Prostate gland (tissue), 2 donors: ENCODE data around the gene EPHB2. TPM values are rescaled to one million over a fixed set of nuclear protein-coding genes. Genes with fewer than 3 reads are reported as not detected.

Experiments used
- DNase-seq: peaks from one replicate; pipeline ENCODE4 v3.0.0-alpha.2; 2019; ENCODE audit warnings: low spot score
- H3K27ac ChIP-seq, 2 donors: fragments of 200-600 bp; sonication (generic); 2 replicates each; pipeline ENCODE4 v1.5.1; 2017 to 2019
- H3K27me3 ChIP-seq: fragments of 200-600 bp; sonication (generic); replicated peaks from 2 replicates; pipeline ENCODE4 v1.5.1; 2019; ENCODE audit not compliant: insufficient read depth
- H3K36me3 ChIP-seq, 2 donors: fragments of 200-600 bp; sonication (generic); 1 replicate in 1 of 2; 2 replicates in 1 of 2; pipeline versions ENCODE4 v1.5.1 to v1.8.1; 2017 to 2019
- H3K4me1 ChIP-seq: fragments of 200-600 bp; sonication (generic); replicated peaks from 2 replicates; pipeline ENCODE4 v1.5.1; 2019
- H3K4me3 ChIP-seq, 2 donors: fragments of 200-600 bp; sonication (generic); 2 replicates each; pipeline ENCODE4 v1.5.1; 2017 to 2019
- H3K9me3 ChIP-seq: fragments of 200-600 bp; sonication (generic); 2 replicates; pipeline ENCODE4 v1.5.1; 2017
- CTCF ChIP-seq, 4 experiments: fragments of 200-600 bp in 2 of 4; fragments of 450-650 bp in 2 of 4; sonication (generic) in 2 of 4; IDR thresholded peaks; 1 replicate in 3 of 4; 2 replicates in 1 of 4; pipeline ENCODE4 v1.5.1; 2016 to 2019; ENCODE audit warnings: antibody characterized with exemption in 4 of 4, mild to moderate bottlenecking in 2 of 4, moderate library complexity in 2 of 4
- POLR2A ChIP-seq: fragments of 450-650 bp; IDR thresholded peaks from one replicate; pipeline ENCODE4 v1.6.1; 2016; ENCODE audit warnings: antibody characterized with exemption, mild to moderate bottlenecking
- POLR2AphosphoS5 ChIP-seq: sonication (generic); formaldehyde crosslinking; IDR thresholded peaks from one replicate; pipeline ENCODE4 v1.6.1; 2017; ENCODE audit warnings: antibody characterized with exemption
- WGBS: methylation state at CpG from one replicate; pipeline ENCODE4 v1.1.5; 2018; 5-methylcytosine and 5-hydroxymethylcytosine counted together
- intact Hi-C: fragments of 100-400 bp; cut with DNase I; formaldehyde crosslinking; loops from one replicate; pipeline ENCODE4 v1.14.2; 2022
- total RNA-seq, 2 donors: library from RNA; depleted of rRNA; stranded (reverse); fragments of >200 nt; gene quantifications; one replicate each; pipeline ENCODE4 v1.1.0, GENCODE V29; 2016

Gene EPHB2
- total RNA-seq, 2 donors from 2014 or later = 6.4 to 7.4 TPM

- H3K4me1 ChIP-seq = no peaks in the 10 kb centered on the region
- H3K27ac ChIP-seq = no peak overlapping the region
- H3K4me3 ChIP-seq = no peak overlapping the region
- H3K27me3 ChIP-seq = no peaks in the 10 kb centered on the region
- no peaks in the 10 kb centered on the region for H3K36me3 ChIP-seq
- H3K9me3 ChIP-seq = no peaks in the 10 kb centered on the region
- 50% methylated on average over 11 of the region's 11 CpGs for WGBS
- TF ChIP-seq POLR2AphosphoS5 = no peak
- no peak for TF ChIP-seq CTCF (IDR thresholded peaks at IDR 0.05)
- TF ChIP-seq POLR2A = no peak
- intact Hi-C loops = no loop called here
- no peak for DNase-seq
Observed at GRCh38 chr1:22689505-22689904, 21.1 kb upstream of the EPHB2 start.

- Histone ChIP-seq H3K27ac (no peak overlapping the region), H3K9me3 (no peaks in the 10 kb centered on the region), H3K4me3 (no peak overlapping the region), H3K4me1 (no peaks in the 10 kb centered on the region), H3K27me3 (no peaks in the 10 kb centered on the region), H3K36me3 (no peaks in the 10 kb centered on the region)
- intact Hi-C loops = no loop called here
- WGBS = 69% methylated on average over 13 of the region's 13 CpGs
- DNase-seq = no peak
- TF ChIP-seq POLR2A (no peak), CTCF (IDR thresholded peaks at IDR 0.05) (no peak), POLR2AphosphoS5 (no peak)
Observed at GRCh38 chr1:22691031-22691753, 19.4 kb upstream of the EPHB2 start.

- Histone ChIP-seq H3K27me3 (no peaks in the 10 kb centered on the region), H3K4me1 (no peaks in the 10 kb centered on the region), H3K4me3 (no peak overlapping the region), H3K9me3 (no peaks in the 10 kb centered on the region), H3K27ac (no peak overlapping the region), H3K36me3 (no peaks in the 10 kb centered on the region)
- WGBS = 91% methylated on average over 5 of the region's 5 CpGs
- TF ChIP-seq POLR2AphosphoS5 = no peak
- DNase-seq = no peak
- intact Hi-C loops = no loop called here
Observed at GRCh38 chr1:22694172-22694571, 16.5 kb upstream of the EPHB2 start.

- H3K27me3 ChIP-seq = no peaks in the 10 kb centered on the region
- intact Hi-C loops = no loop called here
- no peak overlapping the region for H3K4me3 ChIP-seq
- no peaks in the 10 kb centered on the region for H3K9me3 ChIP-seq
- DNase-seq = no peak
- 87% methylated on average over 3 of the region's 3 CpGs for WGBS
- no peak overlapping the region for H3K27ac ChIP-seq
- H3K36me3 ChIP-seq = no peaks in the 10 kb centered on the region
- TF ChIP-seq POLR2AphosphoS5 (no peak), CTCF (IDR thresholded peaks at IDR 0.05) (no peak), POLR2A (no peak)
- H3K4me1 ChIP-seq = no peaks in the 10 kb centered on the region
Observed at GRCh38 chr1:22696610-22697009, 14.0 kb upstream of the EPHB2 start.

- Histone ChIP-seq H3K27ac (no peak overlapping the region), H3K4me1 (no peaks in the 10 kb centered on the region), H3K4me3 (no peak overlapping the region), H3K36me3 (no peaks in the 10 kb centered on the region), H3K27me3 (no peaks in the 10 kb centered on the region), H3K9me3 (no peaks in the 10 kb centered on the region)
- DNase-seq = no peak
- intact Hi-C loops = no loop called here
- whole genome bisulfite sequencing = 60% methylated on average over 5 of the region's 5 CpGs
- TF ChIP-seq POLR2AphosphoS5 (no peak), POLR2A (no peak), CTCF (IDR thresholded peaks at IDR 0.05) (no peak)
Observed at GRCh38 chr1:22697980-22698379, 12.7 kb upstream of the EPHB2 start.
